Adrenal gland (tissue), 12 donors: Measurements from ENCODE around the gene CPSF4. TPM values are rescaled to one million over a fixed set of nuclear protein-coding genes. Genes with fewer than 3 reads are reported as not detected.

ENCODE experiments used
- DNase-seq, 7 donors: peaks; one replicate each; pipeline ENCODE4 v3.0.0-alpha.2; 2019 to 2020
- H3K27ac ChIP-seq, 5 donors: fragments of 200-600 bp; sonication (generic) in 4 of 5; 1 replicate in 3 of 5; 2 replicates in 2 of 5; pipeline versions ENCODE4 v1.5.1 to v1.8.0; 2016 to 2020; ENCODE audit warnings: mild to moderate bottlenecking in 1 of 5
- H3K27me3 ChIP-seq: fragments of 200-600 bp; 2 replicates; pipeline ENCODE4 v1.8.0; 2021
- H3K36me3 ChIP-seq, 2 donors: fragments of 200-600 bp; replicated peaks in 1 of 2; 1 replicate in 1 of 2; 2 replicates in 1 of 2; pipeline versions ENCODE4 v1.5.1 to v1.8.0; 2018 to 2022
- H3K4me1 ChIP-seq, 2 donors: fragments of 200-600 bp; replicated peaks in 1 of 2; 1 replicate in 1 of 2; 2 replicates in 1 of 2; pipeline versions ENCODE4 v1.5.1 to v1.8.0; 2018 to 2021
- H3K4me3 ChIP-seq, 4 donors: fragments of 200-600 bp; sonication (generic) in 3 of 4; one replicate each; pipeline ENCODE4 v1.5.1; 2016 to 2018
- H3K9me3 ChIP-seq, 3 donors: fragments of 200-600 bp; sonication (generic) in 1 of 3; replicated peaks in 1 of 3; 1 replicate in 2 of 3; 2 replicates in 1 of 3; pipeline versions ENCODE4 v1.5.1 to v1.8.0; 2016 to 2021
- POLR2A ChIP-seq, 2 donors: fragments of 450-650 bp; IDR thresholded peaks; one replicate each; pipeline ENCODE4 v1.6.1; 2017; ENCODE audit warnings: antibody characterized with exemption in 2 of 2, mild to moderate bottlenecking in 2 of 2, moderate library complexity in 1 of 2
- WGBS, 4 donors: extraction: QIAGEN DNeasy Blood & Tissue Kit in 2 of 4; methylation state at CpG; one replicate each; pipeline versions ENCODE4 v1.1.5 to v1.1.7; 2013 to 2017; 5-methylcytosine and 5-hydroxymethylcytosine counted together
- intact Hi-C, 2 donors: fragments of 100-400 bp; cut with DNase I; formaldehyde crosslinking; loops; one replicate each; pipeline versions ENCODE4 v1.14.1 to v1.15.0; 2022 to 2023
- polyA plus RNA-seq, 3 donors: library from polyadenylated mRNA; stranded (reverse); fragments of 200-250 nt in 2 of 3; fragments of 350-450 nt in 1 of 3; fragmentation: Illumina TruSeq in 1 of 3; extraction: RNeasy Lipid Tissue Mini Kit (QIAGEN cat#74804) in 1 of 3; gene quantifications; one replicate each; pipeline ENCODE4 v1.2.3, GENCODE V29; 2013 to 2014
- total RNA-seq, 9 donors: library from RNA; depleted of rRNA in 4 of 9; stranded (reverse); fragments of >200 nt in 4 of 9; fragments of 120-200 nt in 1 of 9; fragmentation: NEBNext Ultra II Directional in 1 of 9; extraction: Animal tissue kit (Norgen Biotek cat#: 25700) in 1 of 9; gene quantifications; one replicate each; pipeline versions ENCODE4 v1.1.0 to v1.2.4, GENCODE V29; 2013 to 2023
- TF ChIP-seq, protein P1 (sequence below), 6 experiments: fragments of 450-650 bp in 4 of 6; fragments of 200-600 bp in 2 of 6; sonication (generic) in 1 of 6; IDR thresholded peaks; 1 replicate in 5 of 6; 2 replicates in 1 of 6; pipeline versions ENCODE4 v1.5.1 to v1.8.0; 2016 to 2021; ENCODE audit warnings: antibody characterized with exemption in 6 of 6, mild to moderate bottlenecking in 2 of 6, moderate library complexity in 1 of 6
- donor health status: healthy with polysubstance abuse.
- donor health status: Bipolar disorder and iron deficiency.
- donor health status: DM: yes; HTN: yes; CAD: no.
- donor health status: DM: no; HTN: no; CAD: no.
- donor health status: DM: no; HTN: no; CAD: no.
- donor health status: DM: yes; HTN: yes; CAD: no.

The CPSF4 gene
- total and polyA plus RNA-seq, 12 donors: 16.0 to 40.5 (median 28.0) TPM

DNA sequence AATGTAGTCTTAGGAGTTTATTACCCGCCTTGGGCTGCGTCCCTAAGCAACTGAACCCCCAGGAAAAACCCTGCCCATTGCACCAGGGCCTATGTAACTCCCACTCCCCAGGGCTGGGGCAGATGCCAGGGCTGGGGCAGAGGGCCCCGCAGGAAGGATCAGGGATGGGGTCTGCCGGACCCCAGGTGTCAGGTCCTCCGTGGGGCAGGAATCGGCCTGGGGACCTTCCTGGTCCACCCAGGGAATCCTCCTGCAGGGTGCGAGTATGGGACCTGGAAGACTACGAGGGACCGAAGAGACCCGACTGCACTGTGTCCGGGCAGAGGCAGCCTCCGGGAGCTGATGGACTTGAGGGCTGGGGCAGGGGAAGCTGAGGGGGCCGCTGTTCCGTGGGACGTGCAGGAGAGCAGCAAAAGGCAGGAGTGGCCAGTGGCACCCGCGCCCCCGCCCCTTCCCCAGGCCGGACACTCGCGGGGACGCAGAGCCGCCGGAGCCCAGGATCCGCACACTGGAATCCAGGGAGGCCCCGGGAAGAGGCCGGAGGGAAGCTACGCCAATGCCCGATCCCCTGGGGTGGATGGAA, 29.7 kb downstream of the CPSF4 start:
- DNase-seq: no peak
- no peak overlapping the region for H3K27ac ChIP-seq
- TF ChIP-seq POLR2A (IDR thresholded peaks at IDR 0.05): no peak
- TF ChIP-seq, protein P1, sequence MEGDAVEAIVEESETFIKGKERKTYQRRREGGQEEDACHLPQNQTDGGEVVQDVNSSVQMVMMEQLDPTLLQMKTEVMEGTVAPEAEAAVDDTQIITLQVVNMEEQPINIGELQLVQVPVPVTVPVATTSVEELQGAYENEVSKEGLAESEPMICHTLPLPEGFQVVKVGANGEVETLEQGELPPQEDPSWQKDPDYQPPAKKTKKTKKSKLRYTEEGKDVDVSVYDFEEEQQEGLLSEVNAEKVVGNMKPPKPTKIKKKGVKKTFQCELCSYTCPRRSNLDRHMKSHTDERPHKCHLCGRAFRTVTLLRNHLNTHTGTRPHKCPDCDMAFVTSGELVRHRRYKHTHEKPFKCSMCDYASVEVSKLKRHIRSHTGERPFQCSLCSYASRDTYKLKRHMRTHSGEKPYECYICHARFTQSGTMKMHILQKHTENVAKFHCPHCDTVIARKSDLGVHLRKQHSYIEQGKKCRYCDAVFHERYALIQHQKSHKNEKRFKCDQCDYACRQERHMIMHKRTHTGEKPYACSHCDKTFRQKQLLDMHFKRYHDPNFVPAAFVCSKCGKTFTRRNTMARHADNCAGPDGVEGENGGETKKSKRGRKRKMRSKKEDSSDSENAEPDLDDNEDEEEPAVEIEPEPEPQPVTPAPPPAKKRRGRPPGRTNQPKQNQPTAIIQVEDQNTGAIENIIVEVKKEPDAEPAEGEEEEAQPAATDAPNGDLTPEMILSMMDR (IDR thresholded peaks at IDR 0.05): no peak
- no peak overlapping the region for H3K4me3 ChIP-seq
- WGBS, 4 donors: 88 to 98% (median 92%) methylated on average over 7 to 29 of the region's 29 CpGs
- no peaks in the 10 kb centered on the region for H3K27me3 ChIP-seq
- intact Hi-C loops: no loop called here
- H3K9me3 ChIP-seq: no peaks in the 10 kb centered on the region
- H3K4me1 ChIP-seq: peaks cover 4 to 30% of the 10 kb centered on the region in 2 donors
- H3K36me3 ChIP-seq: no peaks in the 10 kb centered on the region

GRCh38 chr7:99469381-99470065, 30.8 kb downstream of the CPSF4 start:
- Histone ChIP-seq H3K4me1 (peaks cover 4 to 28% of the 10 kb centered on the region in 2 donors), H3K27me3 (no peaks in the 10 kb centered on the region), H3K9me3 (no peaks in the 10 kb centered on the region), H3K27ac (peak overlapping the region in 1 of 5 donors; percentile 17), H3K4me3 (no peak overlapping the region), H3K36me3 (no peaks in the 10 kb centered on the region)
- intact Hi-C loops: no loop called here
- WGBS, 4 donors: 42 to 50% (median 46%) methylated on average over 23 of the region's 23 CpGs
- DNase-seq: no peak
- TF ChIP-seq, protein P1 (IDR thresholded peaks at IDR 0.05): no peak
- TF ChIP-seq POLR2A (IDR thresholded peaks at IDR 0.05): no peak

GRCh38 chr7:99472561-99473314, 34.0 kb downstream of the CPSF4 start, which contains the start of gene ZNF789:
Gene ZNF789 (plus strand): TSS chr7:99472890. CDS start chr7:99476457, 3,567 bp downstream.
- TF ChIP-seq, protein P1 (IDR thresholded peaks at IDR 0.05): no peak
- peak in 1 of 2 donors; percentile 77 for TF ChIP-seq POLR2A (IDR thresholded peaks at IDR 0.05)

DNA sequence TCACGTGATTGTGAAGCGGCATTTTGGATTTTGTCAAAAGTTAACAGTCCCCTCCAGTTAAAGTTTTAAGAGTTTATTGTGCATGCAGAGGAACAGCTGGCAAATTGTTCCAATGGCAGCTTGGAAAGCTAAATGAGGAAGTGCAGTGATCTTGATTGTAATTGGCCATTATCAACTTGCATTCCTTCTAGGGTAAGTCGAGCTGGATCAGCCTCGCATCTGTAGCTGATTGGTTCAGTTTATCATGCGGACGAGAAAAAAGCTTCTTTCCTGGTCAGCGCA, 34.5 kb downstream of the CPSF4 start:
- peak in 2 of 7 donors; percentile 38 to 50 for DNase-seq
- no peaks in the 10 kb centered on the region for H3K9me3 ChIP-seq
- no peaks in the 10 kb centered on the region for H3K27me3 ChIP-seq
- intact Hi-C loops: no loop called here
- peak overlapping the region in 3 of 4 donors; percentile 46 to 75 (median 57) for H3K4me3 ChIP-seq
- H3K27ac ChIP-seq: peak overlapping the region in 3 of 5 donors; percentile 76 to 89 (median 88)
- 0 to 3% (median 1%) methylated on average over 6 to 7 of the region's 7 CpGs for WGBS, 4 donors
- peaks cover 0 to 14% of the 10 kb centered on the region in 2 donors for H3K4me1 ChIP-seq
- TF ChIP-seq, protein P1 (IDR thresholded peaks at IDR 0.05): no peak
- no peak for TF ChIP-seq POLR2A (IDR thresholded peaks at IDR 0.05)
- no peaks in the 10 kb centered on the region for H3K36me3 ChIP-seq

More at GRCh38 chr7:99472561-99473314, 34.0 kb downstream of the CPSF4 start, which contains the start of gene ZNF789:
- Histone ChIP-seq H3K4me3 (peak within 1 kb of the TSS; percentile 46 to 75 (median 54)), H3K4me1 (peaks cover 0 to 14% of the 10 kb centered on the region in 2 donors), H3K27ac (peak within 1 kb of the TSS; percentile 72 to 89 (median 81)), H3K9me3 (no peaks in the 10 kb centered on the region), H3K27me3 (no peaks in the 10 kb centered on the region), H3K36me3 (no peaks in the 10 kb centered on the region)
- DNase-seq: peak; percentile 97 to 99 (median 99)
- 0 to 1% (median 1%) methylated on average over 28 to 56 of the region's 56 CpGs for WGBS, 4 donors
- intact Hi-C loops: no loop called here
